SK-N-MC (cell line): ENCODE results near the gene TBX1.

Source experiments
- EZH2 ChIP-seq: fragments of 200-600 bp; sonication (generic); IDR thresholded peaks from one replicate; pipeline ENCODE4 v1.6.1; 2017; ENCODE audit warnings: antibody characterized with exemption
- FOXP2 ChIP-seq: optimal IDR thresholded peaks from 2 replicates; pipeline ENCODE3; 2011; ENCODE audit warnings: mild to moderate bottlenecking, moderate library complexity; ENCODE audit not compliant: insufficient read depth; ENCODE audit errors: extremely low read length, control extremely low read depth
- POLR2AphosphoS5 ChIP-seq: IDR thresholded peaks from 2 replicates; pipeline ENCODE4 v1.6.1; 2012; ENCODE audit warnings: mild to moderate bottlenecking, low read depth, low read length, borderline replicate concordance

- TF ChIP-seq EZH2 = no peak
- no peak for TF ChIP-seq POLR2AphosphoS5
- no peak for TF ChIP-seq FOXP2
These were observed 39.7 kb downstream of the TBX1 start for GRCh38 chr22:19800306-19800705.
